ENCODE data around the gene ANGPTL5.
A peak's percentile ranks its signal among the peaks of the same experiment; 100 is the strongest.
"Not testable (repeated sequence)": the region's sequence is repeated elsewhere in the genome, so short reads cannot be mapped to it uniquely, and the experiment has no call there.

ANGPTL5 gene

DNA sequence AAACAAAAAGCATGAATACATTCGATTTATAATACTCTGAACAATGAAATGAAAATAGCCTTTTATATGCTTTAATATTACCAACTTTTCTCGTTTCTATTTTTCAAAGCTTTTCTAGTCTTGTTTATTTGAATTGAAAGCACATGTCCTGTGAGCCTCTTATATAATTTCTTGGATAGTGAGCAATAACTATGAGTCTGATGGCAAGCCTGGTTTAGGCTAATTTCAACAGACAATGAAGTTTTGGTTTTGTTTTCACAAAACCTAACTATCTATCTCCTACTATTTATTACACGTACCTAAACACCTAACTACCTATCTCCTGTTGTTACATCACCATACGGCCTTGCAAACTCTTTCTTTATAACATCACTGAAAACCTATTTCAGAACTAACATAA is 30.7 kb downstream of the ANGPTL5 start:
- FAIRE-seq = no peak

DNA sequence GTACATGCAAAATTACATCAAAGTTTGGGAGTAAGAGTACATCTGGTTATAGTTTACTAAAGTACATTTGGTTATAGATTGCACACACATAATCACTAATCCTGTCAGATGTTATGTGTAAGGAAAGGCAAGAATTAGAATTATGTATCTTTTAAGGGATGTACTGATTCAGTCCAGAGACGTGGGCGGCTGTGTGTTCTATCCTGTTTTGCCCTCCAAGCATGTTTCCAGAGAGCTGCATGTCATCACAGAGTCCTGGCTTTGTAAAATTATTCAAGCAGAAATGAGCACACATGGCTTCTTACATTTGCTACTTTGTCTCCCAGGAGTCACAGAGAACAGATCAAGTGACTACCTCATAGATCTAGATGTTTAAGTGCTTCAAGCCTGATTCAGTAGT is 34.7 kb downstream of the ANGPTL5 start:
- FAIRE-seq = no peak

DNA sequence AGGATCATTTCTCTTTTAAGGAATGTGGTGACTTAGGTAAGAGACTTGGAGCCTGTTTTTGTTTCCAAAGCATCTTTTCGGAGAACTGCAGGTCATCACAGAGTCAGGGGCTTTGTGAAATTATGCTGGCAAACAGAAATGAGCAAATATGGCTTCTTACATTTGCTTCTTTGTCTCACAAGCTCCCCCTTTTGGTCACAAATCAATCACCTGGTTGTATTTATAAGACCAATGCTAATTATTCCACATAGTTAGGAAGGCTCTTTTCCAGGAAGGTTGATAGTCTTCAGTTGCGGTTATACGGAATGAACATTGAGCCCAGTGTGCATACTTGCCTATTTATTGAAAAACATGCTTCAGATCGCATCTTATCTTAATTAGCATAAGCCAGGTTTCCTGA is 36.1 kb downstream of the ANGPTL5 start:
- FAIRE-seq = no peak

DNA sequence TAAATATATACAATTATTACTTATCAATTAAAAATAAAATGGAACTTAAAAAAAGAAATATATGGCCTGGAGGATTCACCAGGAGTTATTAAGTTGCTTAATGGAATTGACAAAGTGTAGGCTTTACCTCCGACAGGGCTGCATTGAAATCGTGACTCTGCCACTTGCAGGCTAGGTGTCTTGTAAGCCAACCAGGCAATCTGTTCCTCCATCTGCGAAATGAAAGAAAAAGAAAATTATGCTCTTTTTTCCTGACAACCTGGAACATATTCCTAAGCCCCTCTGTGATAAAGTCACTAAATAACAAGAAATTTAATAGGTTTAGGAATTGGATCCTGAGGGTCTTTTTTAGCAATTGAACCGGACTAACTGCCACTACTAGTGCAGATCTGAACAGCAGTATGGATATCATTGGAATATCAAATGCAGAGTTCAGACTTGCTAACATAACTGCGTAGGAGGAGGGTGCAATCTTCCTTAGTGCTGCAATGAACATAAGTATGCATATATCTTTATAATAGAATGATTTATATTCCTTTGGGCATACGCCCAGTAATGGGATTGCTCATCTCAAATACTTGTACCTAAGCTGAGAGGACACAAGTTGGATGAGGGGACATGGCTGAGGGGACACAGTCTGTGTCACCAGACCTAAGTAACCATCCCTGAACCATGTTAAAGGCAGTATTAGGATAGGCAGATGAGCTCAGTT is 44.0 kb downstream of the ANGPTL5 start:
- FAIRE-seq = no peak

DNA sequence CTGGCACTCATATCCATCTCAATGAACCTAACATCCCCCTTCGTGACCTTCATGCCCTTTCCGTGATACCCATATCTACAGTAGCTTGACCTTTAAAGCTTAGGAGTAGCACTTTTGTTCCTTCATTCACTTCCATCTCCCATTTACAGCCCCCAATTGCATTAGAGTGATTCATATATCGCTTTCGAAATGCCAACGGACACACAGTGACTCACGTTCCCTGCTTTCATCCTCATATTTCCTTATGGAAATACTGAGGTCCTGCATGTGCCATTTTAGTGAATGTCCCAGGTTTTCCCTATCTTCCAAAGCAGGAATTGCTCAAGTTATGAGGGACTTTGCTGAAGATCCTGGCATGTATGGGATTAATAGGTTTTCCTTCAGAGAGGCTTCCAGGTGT is 45.8 kb downstream of the ANGPTL5 start:
- FAIRE-seq = no peak

DNA sequence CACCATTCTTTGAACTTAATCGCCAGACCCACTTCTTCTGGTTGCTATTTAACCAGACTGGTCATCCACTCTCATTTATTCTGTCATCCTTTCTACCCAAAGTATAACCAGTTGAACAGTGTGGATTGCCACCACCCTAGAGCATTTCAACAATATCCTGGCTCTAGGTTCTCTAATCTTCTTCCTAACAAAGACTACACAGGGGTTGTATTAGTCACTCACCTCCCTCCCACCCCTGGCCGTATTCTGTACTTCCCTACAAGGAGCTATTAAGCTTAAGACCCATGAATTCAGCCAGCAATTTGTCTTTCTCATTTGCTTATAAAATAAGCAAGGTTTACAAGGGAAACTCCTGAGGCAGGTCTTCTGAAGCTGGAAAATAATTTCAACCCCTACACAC is 48.4 kb downstream of the ANGPTL5 start:
- FAIRE-seq = no peak

DNA sequence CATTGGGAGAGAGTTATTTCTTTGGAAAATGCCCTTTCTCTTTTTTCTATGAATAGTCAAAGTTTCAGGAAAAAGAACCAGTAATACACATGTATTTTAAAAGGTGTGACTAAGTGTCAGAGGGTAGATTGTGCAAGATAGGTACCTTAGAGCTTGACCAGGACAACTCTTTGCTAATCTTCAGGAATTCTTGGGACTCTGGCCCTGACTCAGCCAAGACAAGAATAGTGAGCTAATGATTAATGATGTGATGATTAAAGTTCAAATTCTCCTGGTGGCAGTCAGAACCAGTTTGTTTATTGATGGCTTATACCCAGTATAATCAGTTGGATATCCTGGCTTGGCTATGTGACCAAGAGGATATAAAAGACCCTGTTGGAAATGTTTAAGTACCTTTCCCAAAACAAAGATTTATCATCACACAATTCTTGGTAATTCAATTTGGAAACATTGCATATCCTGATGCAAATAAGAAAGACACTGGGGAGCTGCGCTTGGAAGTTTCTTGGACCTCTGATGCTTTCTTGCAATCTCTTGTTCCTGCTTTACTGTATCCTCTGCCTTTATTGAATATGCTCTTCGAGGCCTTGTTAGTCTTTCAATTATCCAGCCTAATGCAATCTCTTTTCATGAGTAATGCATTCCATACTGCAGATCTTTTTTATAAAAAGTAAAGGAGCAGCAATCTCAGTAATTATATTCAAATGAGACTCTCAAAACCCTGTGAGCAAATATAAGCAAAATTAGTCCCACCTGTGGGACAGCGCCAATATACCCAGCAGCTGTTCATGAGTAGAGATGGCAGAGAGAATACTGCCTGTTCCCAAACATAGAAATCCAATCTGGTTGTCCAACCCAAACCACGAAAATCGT is 49.5 kb downstream of the ANGPTL5 start:
- no peak for FAIRE-seq

DNA sequence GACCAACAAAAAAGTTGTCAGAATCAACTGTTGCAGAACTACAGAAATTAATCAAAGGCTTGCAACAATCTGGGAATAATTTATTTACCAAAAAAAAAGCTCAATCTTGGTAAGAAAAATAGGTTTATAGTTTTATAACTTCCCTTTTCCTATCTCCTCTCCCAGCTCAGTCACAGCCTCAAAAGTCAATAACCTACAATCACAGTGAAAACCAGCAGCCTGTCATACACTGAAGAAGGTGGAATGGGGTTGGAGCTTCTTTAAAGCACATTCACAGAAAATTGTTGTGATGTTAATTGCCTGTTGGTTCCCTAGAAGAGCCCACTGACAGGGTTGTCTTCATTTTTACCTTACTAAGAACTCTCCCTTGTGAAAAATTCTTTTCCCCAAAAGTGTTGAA is 52.2 kb downstream of the ANGPTL5 start:
- FAIRE-seq = no peak

DNA sequence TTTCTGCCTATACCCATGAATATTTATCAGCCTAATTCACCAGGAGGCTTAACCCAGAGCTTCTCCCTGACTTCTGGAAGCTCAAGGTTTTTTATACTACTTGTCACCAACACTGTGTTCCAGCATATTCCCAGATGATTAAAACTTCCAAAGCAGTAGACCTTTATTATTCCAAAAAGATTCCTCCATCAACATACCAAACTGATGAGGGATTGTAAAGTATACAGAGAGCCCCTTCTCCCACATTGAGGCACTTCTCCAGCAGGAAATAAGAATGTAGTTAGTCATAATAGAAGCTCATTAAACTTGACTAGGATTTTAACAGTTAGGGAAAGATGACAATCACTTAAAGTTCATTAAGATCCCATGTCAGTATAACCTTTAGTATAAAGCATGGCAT is 53.0 kb downstream of the ANGPTL5 start:
- FAIRE-seq = no peak

DNA sequence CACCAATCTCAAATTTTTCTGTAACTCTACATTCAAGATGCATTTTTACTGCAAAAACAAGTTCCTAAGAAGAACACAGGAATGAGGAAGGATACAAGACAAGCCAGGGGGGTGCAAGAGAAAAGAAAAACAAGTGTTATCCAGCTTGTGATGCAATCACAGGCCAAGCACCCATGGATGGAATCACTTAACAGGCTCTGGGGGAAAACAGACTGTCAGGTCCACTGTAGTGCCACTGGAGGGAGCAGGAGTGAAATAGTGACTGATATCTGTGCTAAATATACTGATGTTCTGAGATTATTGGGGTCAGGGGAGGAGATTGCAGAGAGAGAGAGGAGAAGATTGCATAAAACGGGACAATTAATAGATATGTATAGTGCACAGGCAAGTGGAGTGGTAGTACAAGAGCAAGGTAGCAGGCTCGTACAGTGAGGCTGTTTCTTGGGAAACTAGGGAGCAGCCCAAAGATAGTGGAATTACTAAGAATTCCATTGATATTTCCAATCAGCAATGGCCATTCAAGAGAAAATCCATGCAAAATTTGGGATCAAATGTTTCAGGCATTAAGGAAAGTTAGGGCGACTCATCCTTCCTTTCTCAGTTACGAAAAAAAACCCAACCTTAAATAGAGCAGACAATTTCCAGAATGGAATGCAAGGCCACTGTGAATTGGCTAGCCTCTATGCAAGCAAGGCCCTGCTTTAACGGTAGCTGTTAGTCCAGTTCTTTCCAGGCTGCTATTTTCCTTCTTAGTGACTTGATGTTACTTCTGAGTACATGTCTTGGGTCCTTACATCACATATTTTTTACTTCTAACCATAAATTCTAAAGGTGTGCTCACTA is 53.7 kb downstream of the ANGPTL5 start:
- no peak for FAIRE-seq

DNA sequence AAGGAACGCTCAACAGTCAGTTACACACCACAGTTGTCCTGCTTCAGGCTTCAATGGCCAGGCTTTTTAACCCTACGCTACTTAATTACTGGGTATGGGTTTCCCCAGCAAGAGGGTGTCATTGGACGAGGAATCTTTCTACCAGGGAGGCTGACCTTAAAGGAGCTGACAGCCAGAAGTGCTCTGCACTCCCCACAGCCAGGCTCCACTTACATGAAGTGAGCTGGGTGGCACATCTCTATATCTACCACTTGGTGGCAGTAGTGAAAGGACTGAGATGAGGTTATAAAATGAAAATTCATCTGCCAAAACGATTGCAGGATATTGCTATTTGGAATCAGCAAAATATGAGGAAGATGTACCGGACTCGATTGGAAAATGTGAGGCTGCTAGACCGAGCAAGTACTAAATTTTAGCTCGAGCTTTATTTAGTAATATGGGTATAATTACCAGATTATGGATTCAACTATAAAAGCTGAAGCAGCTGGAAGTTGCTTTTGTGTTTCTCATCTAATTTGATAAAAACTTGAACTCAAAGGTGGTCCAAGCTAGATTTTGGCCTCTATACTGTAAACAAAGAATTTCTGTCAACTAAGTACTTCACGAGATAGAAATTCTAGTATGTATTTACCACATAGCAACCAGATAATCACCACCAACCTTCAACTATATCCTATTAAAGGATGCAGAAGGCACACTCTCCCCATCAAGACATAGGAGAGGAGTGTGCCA is 55.5 kb downstream of the ANGPTL5 start:
- FAIRE-seq = no peak

DNA sequence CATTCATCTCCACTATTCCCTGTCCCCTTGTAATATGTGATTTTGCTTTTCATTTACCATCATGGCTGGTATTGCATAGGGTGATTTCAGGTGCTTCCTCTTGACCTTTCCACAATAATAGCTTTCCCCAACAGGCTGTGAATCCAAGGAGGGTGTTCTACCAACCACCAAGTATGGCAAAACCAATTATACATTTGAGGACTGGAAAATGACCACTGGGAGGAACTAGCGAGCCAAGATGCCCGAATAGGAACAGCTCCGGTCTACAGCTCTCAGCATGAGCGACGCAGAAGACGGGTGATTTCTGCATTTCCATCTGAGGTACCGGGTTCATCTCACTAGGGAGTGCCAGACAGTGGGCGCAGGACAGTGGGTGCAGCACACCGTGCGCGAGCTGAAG is 64.1 kb downstream of the ANGPTL5 start:
- not testable (repeated sequence) for FAIRE-seq

DNA sequence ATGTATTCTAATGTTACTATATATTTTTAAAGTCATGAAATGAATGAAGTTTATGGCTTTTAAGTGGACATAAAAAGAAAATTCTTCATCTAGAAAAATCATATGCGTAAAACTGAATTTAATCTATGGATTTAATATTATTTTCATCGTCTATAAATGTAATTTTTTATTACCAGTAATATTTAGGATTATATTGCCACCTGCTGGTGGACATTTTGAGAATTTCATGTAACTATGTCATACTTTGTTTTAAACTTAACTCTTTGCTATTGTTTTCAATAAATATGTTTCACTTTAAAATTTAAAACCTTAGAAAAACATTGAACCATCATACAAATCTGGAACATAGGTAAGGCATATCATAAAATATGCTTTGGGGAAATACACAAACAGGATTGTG is 68.1 kb downstream of the ANGPTL5 start:
- peak; percentile 51 for FAIRE-seq

DNA sequence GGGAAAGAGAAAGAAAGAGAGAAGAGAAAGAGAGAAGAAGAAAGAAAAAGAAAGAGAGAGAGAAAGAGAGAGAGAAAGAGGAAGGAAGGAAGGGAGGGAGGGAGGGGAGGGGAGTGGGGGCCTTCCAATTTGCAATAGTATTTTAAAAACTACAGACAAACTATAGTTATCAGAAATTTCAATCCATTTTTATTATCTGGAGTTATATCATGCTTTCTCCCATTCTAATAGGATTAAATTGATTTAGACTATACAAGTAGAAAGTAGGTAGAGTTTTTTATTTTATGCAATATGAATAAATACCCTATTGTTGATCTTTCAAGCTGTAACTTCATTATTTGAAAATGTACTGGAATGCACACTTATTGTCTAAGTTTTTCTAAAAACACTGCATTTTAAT is 71.7 kb downstream of the ANGPTL5 start:
- no peak for FAIRE-seq

DNA sequence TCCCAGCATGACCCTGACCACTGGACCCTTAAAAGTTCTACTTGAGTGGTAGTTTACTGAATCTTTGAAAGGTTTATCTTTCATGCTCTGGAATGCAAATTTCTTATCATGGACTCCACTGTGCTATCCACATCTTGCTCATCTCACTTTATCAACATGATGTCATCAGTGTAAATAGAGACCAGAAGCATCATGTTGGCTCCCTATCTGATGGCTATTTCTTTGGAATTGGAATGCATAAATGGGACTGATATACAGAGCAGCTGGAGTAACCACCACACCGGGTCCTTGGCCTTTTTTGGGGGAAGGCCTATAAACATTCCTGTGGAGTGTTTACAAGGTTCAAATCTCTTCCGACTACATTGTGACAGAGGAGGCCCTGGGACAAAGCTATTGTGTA is 75.6 kb downstream of the ANGPTL5 start:
- no peak for FAIRE-seq

Data from colon (tissue), 2 donors.